Ishikawa (cell line): Measurements from ENCODE around the gene CELSR1.

Experiments used
- CEBPB ChIP-seq: IDR thresholded peaks from 2 replicates; pipeline ENCODE4 v1.6.1; 2012
- CREB1 ChIP-seq: IDR thresholded peaks from 2 replicates; pipeline ENCODE4 v1.6.1; 2012; ENCODE audit warnings: low read depth
- EGR1 ChIP-seq: IDR thresholded peaks from 2 replicates; pipeline ENCODE4 v1.6.1; 2012
- EP300 ChIP-seq: IDR thresholded peaks from 2 replicates; pipeline ENCODE4 v1.6.1; 2012; ENCODE audit warnings: borderline replicate concordance
- FOXM1 ChIP-seq: IDR thresholded peaks from 2 replicates; pipeline ENCODE4 v1.6.1; 2012; ENCODE audit warnings: low read depth, borderline replicate concordance
- NFIC ChIP-seq: IDR thresholded peaks from 2 replicates; pipeline ENCODE4 v1.6.1; 2012
- RAD21 ChIP-seq: IDR thresholded peaks from 2 replicates; pipeline ENCODE4 v1.6.1; 2012; ENCODE audit warnings: low read depth
- TAF1 ChIP-seq: IDR thresholded peaks from 2 replicates; pipeline ENCODE4 v1.6.1; 2012; ENCODE audit warnings: low read depth, mild to moderate bottlenecking
- TCF12 ChIP-seq: IDR thresholded peaks from 2 replicates; pipeline ENCODE4 v1.6.1; 2012; ENCODE audit warnings: low read depth
- TEAD4 ChIP-seq: IDR thresholded peaks from 2 replicates; pipeline ENCODE4 v1.6.1; 2012
- YY1 ChIP-seq: IDR thresholded peaks from 2 replicates; pipeline ENCODE4 v1.6.1; 2012; ENCODE audit warnings: low read depth
- ZBTB7A ChIP-seq: IDR thresholded peaks from 2 replicates; pipeline ENCODE4 v1.6.1; 2012; ENCODE audit warnings: low read depth
- TF ChIP-seq, protein P1 (sequence below): IDR thresholded peaks from 2 replicates; pipeline ENCODE4 v1.6.1; 2012
- TF ChIP-seq, protein P2 (sequence below): IDR thresholded peaks from 2 replicates; pipeline ENCODE4 v1.6.1; 2012; ENCODE audit warnings: low read depth, mild to moderate bottlenecking
- TF ChIP-seq, protein P3 (sequence below): IDR thresholded peaks from 2 replicates; pipeline ENCODE4 v1.6.1; 2012

The CELSR1 gene

DNA sequence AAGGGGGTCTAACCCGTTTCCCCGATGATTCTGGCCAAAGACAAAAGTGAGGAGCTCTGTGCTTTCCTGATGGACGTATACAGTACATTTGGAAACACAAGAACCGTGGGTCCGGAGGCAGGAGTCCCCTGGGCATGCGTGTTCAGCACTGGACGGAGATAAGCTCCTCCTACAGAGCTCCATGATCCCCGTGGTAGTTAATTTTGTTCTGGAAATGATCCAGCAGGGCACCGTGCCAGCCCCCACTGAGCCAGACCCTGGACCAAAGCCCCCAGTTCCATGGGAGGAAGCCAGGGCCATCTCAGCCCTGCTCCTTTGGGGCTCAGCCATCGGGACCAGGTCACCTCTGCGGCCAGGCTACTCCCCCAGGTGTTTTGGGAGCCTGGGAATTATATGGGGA lies 118.6 kb downstream of the CELSR1 start:
- TF ChIP-seq, protein P1, sequence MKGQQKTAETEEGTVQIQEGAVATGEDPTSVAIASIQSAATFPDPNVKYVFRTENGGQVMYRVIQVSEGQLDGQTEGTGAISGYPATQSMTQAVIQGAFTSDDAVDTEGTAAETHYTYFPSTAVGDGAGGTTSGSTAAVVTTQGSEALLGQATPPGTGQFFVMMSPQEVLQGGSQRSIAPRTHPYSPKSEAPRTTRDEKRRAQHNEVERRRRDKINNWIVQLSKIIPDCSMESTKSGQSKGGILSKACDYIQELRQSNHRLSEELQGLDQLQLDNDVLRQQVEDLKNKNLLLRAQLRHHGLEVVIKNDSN = no peak
- TF ChIP-seq, protein P2, sequence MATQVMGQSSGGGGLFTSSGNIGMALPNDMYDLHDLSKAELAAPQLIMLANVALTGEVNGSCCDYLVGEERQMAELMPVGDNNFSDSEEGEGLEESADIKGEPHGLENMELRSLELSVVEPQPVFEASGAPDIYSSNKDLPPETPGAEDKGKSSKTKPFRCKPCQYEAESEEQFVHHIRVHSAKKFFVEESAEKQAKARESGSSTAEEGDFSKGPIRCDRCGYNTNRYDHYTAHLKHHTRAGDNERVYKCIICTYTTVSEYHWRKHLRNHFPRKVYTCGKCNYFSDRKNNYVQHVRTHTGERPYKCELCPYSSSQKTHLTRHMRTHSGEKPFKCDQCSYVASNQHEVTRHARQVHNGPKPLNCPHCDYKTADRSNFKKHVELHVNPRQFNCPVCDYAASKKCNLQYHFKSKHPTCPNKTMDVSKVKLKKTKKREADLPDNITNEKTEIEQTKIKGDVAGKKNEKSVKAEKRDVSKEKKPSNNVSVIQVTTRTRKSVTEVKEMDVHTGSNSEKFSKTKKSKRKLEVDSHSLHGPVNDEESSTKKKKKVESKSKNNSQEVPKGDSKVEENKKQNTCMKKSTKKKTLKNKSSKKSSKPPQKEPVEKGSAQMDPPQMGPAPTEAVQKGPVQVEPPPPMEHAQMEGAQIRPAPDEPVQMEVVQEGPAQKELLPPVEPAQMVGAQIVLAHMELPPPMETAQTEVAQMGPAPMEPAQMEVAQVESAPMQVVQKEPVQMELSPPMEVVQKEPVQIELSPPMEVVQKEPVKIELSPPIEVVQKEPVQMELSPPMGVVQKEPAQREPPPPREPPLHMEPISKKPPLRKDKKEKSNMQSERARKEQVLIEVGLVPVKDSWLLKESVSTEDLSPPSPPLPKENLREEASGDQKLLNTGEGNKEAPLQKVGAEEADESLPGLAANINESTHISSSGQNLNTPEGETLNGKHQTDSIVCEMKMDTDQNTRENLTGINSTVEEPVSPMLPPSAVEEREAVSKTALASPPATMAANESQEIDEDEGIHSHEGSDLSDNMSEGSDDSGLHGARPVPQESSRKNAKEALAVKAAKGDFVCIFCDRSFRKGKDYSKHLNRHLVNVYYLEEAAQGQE = no peak
- no peak for TF ChIP-seq TAF1
- TF ChIP-seq ZBTB7A = 0 out of 2 replicates have a peak, but pooled peaks have one; percentile 56
- TF ChIP-seq TEAD4 = no peak
- TF ChIP-seq CREB1 = no peak
- no peak for TF ChIP-seq TCF12
- peak; percentile 17; the same call in 1 of the 2 replicates for TF ChIP-seq EP300
- no peak for TF ChIP-seq FOXM1
- no peak for TF ChIP-seq EGR1
- no peak for TF ChIP-seq YY1
- no peak for TF ChIP-seq RAD21
- no peak for TF ChIP-seq CEBPB
- TF ChIP-seq NFIC = peak; percentile 77
- TF ChIP-seq, protein P3, sequence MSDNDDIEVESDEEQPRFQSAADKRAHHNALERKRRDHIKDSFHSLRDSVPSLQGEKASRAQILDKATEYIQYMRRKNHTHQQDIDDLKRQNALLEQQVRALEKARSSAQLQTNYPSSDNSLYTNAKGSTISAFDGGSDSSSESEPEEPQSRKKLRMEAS = no peak

DNA sequence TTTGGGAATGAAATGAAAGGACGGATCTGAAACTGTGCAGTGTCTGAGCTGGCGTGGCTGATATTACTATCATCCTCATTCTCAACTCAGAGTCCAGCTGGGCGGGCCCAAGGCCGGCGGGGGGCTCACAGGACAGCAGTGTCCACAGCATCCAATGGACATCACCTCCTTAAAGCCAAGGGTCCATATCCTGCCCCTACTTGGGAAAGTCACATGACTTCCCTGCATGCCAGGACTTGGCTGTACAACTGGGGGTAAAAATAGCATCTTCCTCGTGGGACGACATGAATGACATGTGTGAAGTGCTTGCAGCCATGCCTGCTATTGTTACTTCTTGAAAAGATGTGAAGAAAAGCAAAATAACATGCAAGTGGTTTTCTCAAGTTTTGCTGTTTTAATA lies 119.7 kb downstream of the CELSR1 start:
- TF ChIP-seq, protein P1 = peak; percentile 59
- TF ChIP-seq TAF1 (no peak), EGR1 (no peak), YY1 (no peak)

DNA sequence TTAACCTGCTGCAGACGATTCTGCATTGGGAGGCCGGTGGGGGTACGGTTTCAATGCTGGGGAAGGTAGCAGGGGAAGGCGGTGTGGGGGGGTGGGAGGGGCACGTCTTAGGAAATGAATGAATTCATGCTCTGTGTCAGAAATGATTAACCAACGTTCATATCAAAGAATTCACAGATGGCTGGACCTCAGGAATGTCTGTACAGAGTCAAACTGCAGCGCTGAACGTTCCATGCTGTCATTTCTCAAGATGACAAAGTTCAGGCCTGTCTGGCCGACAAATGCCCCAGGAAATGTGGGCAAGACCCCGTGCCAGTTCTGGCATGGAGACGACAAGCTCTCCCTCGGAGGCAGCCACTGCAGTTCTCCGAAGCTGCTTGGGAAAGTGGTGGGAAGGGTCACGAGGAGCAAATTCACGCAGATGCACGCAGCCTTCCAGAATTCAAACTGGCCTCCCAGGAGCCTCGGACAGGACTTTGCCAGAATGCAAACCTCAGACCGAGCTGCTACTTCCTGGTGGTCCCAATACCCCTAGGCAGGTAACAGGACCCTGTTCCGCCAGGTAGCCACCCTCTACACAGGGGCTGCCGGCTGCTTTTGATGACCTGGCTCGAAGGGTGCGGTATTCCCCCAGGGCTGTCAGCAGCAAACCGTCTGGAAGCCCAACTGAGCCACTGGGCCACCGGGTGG lies 120.4 kb downstream of the CELSR1 start:
- TF ChIP-seq, protein P1 = peak; percentile 55
- TF ChIP-seq FOXM1 (peak; percentile 72; the same call in 1 of the 2 replicates), RAD21 (no peak), NFIC (peak; percentile 64; the same call in 1 of the 2 replicates), EP300 (peak; percentile 92), EGR1 (no peak), TAF1 (no peak), ZBTB7A (no peak; the same call in 1 of the 2 replicates), CEBPB (no peak), TEAD4 (peak; percentile 94), CREB1 (no peak), TCF12 (peak; percentile 85; the same call in 1 of the 2 replicates), YY1 (0 out of 2 replicates have a peak, but pooled peaks have one; percentile 22)
- TF ChIP-seq, protein P3 = peak; percentile 38; the same call in 1 of the 2 replicates
- TF ChIP-seq, protein P2 = no peak

DNA sequence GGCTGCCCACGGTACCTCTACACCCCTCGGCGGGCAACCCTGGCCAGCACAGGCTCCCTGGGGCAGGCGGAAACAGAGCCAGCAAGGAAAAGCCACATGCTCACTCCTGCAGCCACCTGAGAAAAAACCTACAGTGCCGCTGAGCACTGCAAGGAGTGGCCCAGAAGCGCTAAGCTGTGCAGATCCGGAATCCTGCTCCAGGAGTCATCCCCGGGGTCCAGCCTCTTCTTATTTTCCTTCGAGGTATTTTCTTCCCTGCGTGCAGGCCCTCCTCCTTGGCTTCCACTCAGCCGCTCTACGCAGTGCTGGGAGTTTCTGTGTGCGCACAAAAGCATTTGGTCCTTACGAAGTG lies 120.9 kb downstream of the CELSR1 start:
- TF ChIP-seq, protein P1 = no peak
- TF ChIP-seq RAD21 (peak; percentile 13; the same call in 1 of the 2 replicates), TEAD4 (no peak; the same call in 1 of the 2 replicates), EP300 (peak; percentile 54), TCF12 (peak; percentile 10), NFIC (peak; percentile 58), ZBTB7A (peak; percentile 67), CREB1 (0 out of 2 replicates have a peak, but pooled peaks have one; percentile 26), CEBPB (peak; percentile 9; the same call in 1 of the 2 replicates)
- TF ChIP-seq, protein P3 = peak; percentile 60; the same call in 1 of the 2 replicates
- TF ChIP-seq, protein P2 = no peak
